H1 (cell line): Measurements from ENCODE around the gene GLTP.

Experiments
- ATF3 ChIP-seq: IDR thresholded peaks from 2 replicates; pipeline ENCODE4 v1.6.1; 2011; ENCODE audit warnings: low read depth, mild to moderate bottlenecking, low read length; ENCODE audit not compliant: insufficient read depth
- CHD2 ChIP-seq: IDR thresholded peaks from 2 replicates; pipeline ENCODE4 v1.6.1; 2012; ENCODE audit warnings: low read length, improper control_type of control experiment
- CTCF ChIP-seq, 3 experiments: IDR thresholded peaks; 1 replicate in 2 of 3; 2 replicates in 1 of 3; pipeline versions ENCODE4 v1.5.1 to v1.6.1; 2011; ENCODE audit warnings: low read length in 3 of 3, mild to moderate bottlenecking in 3 of 3, inconsistent platforms in 2 of 3, low read depth in 1 of 3, moderate library complexity in 1 of 3; ENCODE audit not compliant: insufficient read depth in 1 of 3; ENCODE audit errors: control extremely low read depth in 1 of 3
- GABPA ChIP-seq: IDR thresholded peaks from 2 replicates; pipeline ENCODE4 v1.6.1; 2011; ENCODE audit warnings: mild to moderate bottlenecking, low read length, moderate library complexity, borderline replicate concordance; ENCODE audit not compliant: insufficient read depth
- JUND ChIP-seq: IDR thresholded peaks from 2 replicates; pipeline ENCODE4 v1.6.1; 2011; ENCODE audit warnings: mild to moderate bottlenecking, improper control_type of control experiment, low read length
- PHF8 ChIP-seq: fragments of 200-600 bp; sonication (generic); conservative IDR thresholded peaks from 2 replicates; pipeline ENCODE4 v1.7.1; 2012; ENCODE audit warnings: low read depth, mild to moderate bottlenecking, inconsistent platforms, low read length, moderate library complexity
- POLR2AphosphoS5 ChIP-seq: IDR thresholded peaks from 2 replicates; pipeline ENCODE4 v1.6.1; 2011; ENCODE audit warnings: low read depth, low read length
- TBP ChIP-seq: IDR thresholded peaks from 2 replicates; pipeline ENCODE4 v1.6.1; 2011; ENCODE audit warnings: low read depth, low read length, improper control_type of control experiment
- ZNF274 ChIP-seq: IDR thresholded peaks from 2 replicates; pipeline ENCODE4 v1.7.0; 2012; ENCODE audit warnings: low read length, borderline replicate concordance; ENCODE audit errors: extremely low read depth

- no peak for TF ChIP-seq GABPA
- TF ChIP-seq TBP, result no peak
- TF ChIP-seq CTCF (IDR thresholded peaks at IDR 0.05; ENCODE audit: control extremely low read depth in 1 of 3, insufficient read depth in 1 of 3, low read depth in 1 of 3, low read length in 3 of 3), result no peak
- TF ChIP-seq ZNF274, result no peak
- TF ChIP-seq ATF3, result no peak
- no peak for TF ChIP-seq PHF8
- no peak for TF ChIP-seq JUND
- TF ChIP-seq CHD2, result no peak
- TF ChIP-seq POLR2AphosphoS5, result no peak
Observed at GRCh38 chr12:109844091-109844490, 36.2 kb downstream of the GLTP start.
